SK-N-SH (cell line): Measurements from ENCODE around the gene FOXK1. TPM values are rescaled to one million over a fixed set of nuclear protein-coding genes. Genes with fewer than 3 reads are reported as not detected.

Experiments used
- CTCF ChIA-PET: fragments of 300-600, 350-600 bp; formaldehyde crosslinking; extraction: SDS; loops from one replicate; lab custom pipeline; 2021; lab: Yijun Ruan, JAX
- POLR2A ChIA-PET: fragments of 350-600 bp; sonication (Branson Sonifier 250); formaldehyde crosslinking; extraction: SDS; loops from one replicate; lab custom pipeline; 2020; ENCODE audit warnings: antibody characterized with exemption, inconsistent platforms; lab: Yijun Ruan, JAX
- DNase-seq: peaks from one replicate; pipeline ENCODE4 v3.0.0; 2012
- H2AFZ ChIP-seq: fragments of 200-600 bp; sonication (generic); 2 replicates; pipeline ENCODE4 v1.8.1; 2016; ENCODE audit warnings: antibody characterized with exemption, mild to moderate bottlenecking, low read depth
- H3F3A ChIP-seq: fragments of 200-600 bp; sonication (generic); replicated peaks from 2 replicates; pipeline ENCODE3; 2016; ENCODE audit warnings: antibody characterized with exemption, mild to moderate bottlenecking; ENCODE audit not compliant: insufficient read depth
- H3K27ac ChIP-seq, 2 experiments: fragments of 200-500 bp in 1 of 2; fragments of 200-600 bp in 1 of 2; sonication (Bioruptor generic) in 1 of 2; sonication (generic), shearing (Covaris generic) in 1 of 2; 2 replicates each; pipeline versions ENCODE4 v1.5.1 to v1.6.1; 2014 to 2016; ENCODE audit warnings: low read depth in 2 of 2, inconsistent platforms in 1 of 2, low read length in 1 of 2, mild to moderate bottlenecking in 1 of 2, mixed read lengths in 1 of 2
- H3K27me3 ChIP-seq: fragments of 200-600 bp; sonication (generic), shearing (Covaris generic); 2 replicates; pipeline ENCODE4 v1.6.1; 2016; ENCODE audit warnings: mixed run types; ENCODE audit not compliant: insufficient read depth
- H3K36me3 ChIP-seq, 2 experiments: fragments of 200-500 bp in 1 of 2; fragments of 200-600 bp in 1 of 2; sonication (Bioruptor generic) in 1 of 2; sonication (generic) in 1 of 2; replicated peaks in 1 of 2; 2 replicates each; pipeline versions ENCODE3 to v1.5.1; 2014 to 2016; ENCODE audit warnings: low read length in 1 of 2, mild to moderate bottlenecking in 1 of 2; ENCODE audit not compliant: insufficient read depth in 2 of 2, control insufficient read depth in 1 of 2
- H3K4me1 ChIP-seq, 2 experiments: fragments of 200-500 bp in 1 of 2; fragments of 200-600 bp in 1 of 2; sonication (Bioruptor generic) in 1 of 2; sonication (generic), shearing (Covaris generic) in 1 of 2; 2 replicates each; pipeline versions ENCODE4 v1.5.1 to v1.6.1; 2014 to 2016; ENCODE audit warnings: low read depth in 1 of 2, low read length in 1 of 2, mixed run types in 1 of 2; ENCODE audit not compliant: insufficient read depth in 2 of 2, control insufficient read depth in 1 of 2
- H3K4me2 ChIP-seq: fragments of 200-600 bp; sonication (generic), shearing (Covaris generic); 2 replicates; pipeline ENCODE4 v1.6.1; 2017; ENCODE audit warnings: mixed run types
- H3K4me3 ChIP-seq, 2 experiments: fragments of 200-500 bp in 1 of 2; fragments of 200-600 bp in 1 of 2; sonication (Bioruptor generic) in 1 of 2; sonication (generic), shearing (Covaris generic) in 1 of 2; 2 replicates each; pipeline versions ENCODE4 v1.5.1 to v1.8.1; 2014 to 2016; ENCODE audit warnings: low read depth in 2 of 2, inconsistent platforms in 1 of 2, low read length in 1 of 2, mild to moderate bottlenecking in 1 of 2, mixed read lengths in 1 of 2, moderate library complexity in 1 of 2
- H3K79me2 ChIP-seq: fragments of 200-600 bp; sonication (generic); 2 replicates; pipeline ENCODE4 v1.8.1; 2017; ENCODE audit warnings: mild to moderate bottlenecking; ENCODE audit not compliant: insufficient read depth
- H3K9ac ChIP-seq: fragments of 200-600 bp; sonication (generic); 2 replicates; pipeline ENCODE4 v1.6.1; 2017; ENCODE audit warnings: mixed run types
- H3K9me2 ChIP-seq: fragments of 200-600 bp; sonication (generic); 2 replicates; pipeline ENCODE4 v1.6.1; 2017; ENCODE audit warnings: mixed run types
- H3K9me3 ChIP-seq: fragments of 200-600 bp; sonication (generic); 2 replicates; pipeline ENCODE4 v1.6.1; 2017; ENCODE audit warnings: mixed run types, mild to moderate bottlenecking, moderate library complexity
- H4K20me1 ChIP-seq: fragments of 200-600 bp; sonication (generic); 2 replicates; pipeline ENCODE4 v1.6.1; 2017; ENCODE audit warnings: mild to moderate bottlenecking, mixed run types; ENCODE audit not compliant: insufficient read depth
- CHD2 ChIP-seq: fragments of 150-350 bp; IDR thresholded peaks from 2 replicates; pipeline ENCODE4 v1.6.1; 2018; ENCODE audit warnings: low read length; ENCODE audit not compliant: partially characterized antibody
- CTCF ChIP-seq: fragments of 200-600 bp; sonication (generic); IDR thresholded peaks from 2 replicates; pipeline ENCODE4 v1.6.1; 2017; ENCODE audit warnings: antibody characterized with exemption, mild to moderate bottlenecking, moderate library complexity
- ELF1 ChIP-seq: IDR thresholded peaks from 2 replicates; pipeline ENCODE4 v1.4.0; 2012
- EP300 ChIP-seq, 2 experiments: IDR thresholded peaks; 2 replicates each; pipeline versions ENCODE4 v1.4.0 to v1.6.1; 2012; ENCODE audit warnings: borderline replicate concordance in 1 of 2, low read depth in 1 of 2, low read length in 1 of 2
- EZH2phosphoT487 ChIP-seq: fragments of 200-600 bp; sonication (generic); IDR thresholded peaks from 2 replicates; pipeline ENCODE4 v1.6.1; 2017; ENCODE audit warnings: low read depth, mixed run types, mild to moderate bottlenecking, antibody characterized with exemption, moderate library complexity, borderline replicate concordance
- FOSL2 ChIP-seq: IDR thresholded peaks from 2 replicates; pipeline ENCODE4 v1.4.0; 2012; ENCODE audit warnings: low read depth, mild to moderate bottlenecking, moderate library complexity, borderline replicate concordance
- FOXM1 ChIP-seq: IDR thresholded peaks from 2 replicates; pipeline ENCODE4 v1.4.0; 2012; ENCODE audit warnings: low read depth, mild to moderate bottlenecking
- IRF3 ChIP-seq: fragments of 150-350 bp; IDR thresholded peaks from 2 replicates; pipeline ENCODE4 v1.6.1; 2016; ENCODE audit warnings: mild to moderate bottlenecking, low read depth, low read length
- JUND ChIP-seq: IDR thresholded peaks from 2 replicates; pipeline ENCODE4 v1.4.0; 2012
- MEF2A ChIP-seq: IDR thresholded peaks from 2 replicates; pipeline ENCODE4 v1.4.0; 2012; ENCODE audit warnings: low read depth, borderline replicate concordance
- NFIC ChIP-seq: IDR thresholded peaks from 2 replicates; pipeline ENCODE4 v1.4.0; 2012; ENCODE audit warnings: borderline replicate concordance
- NRF1 ChIP-seq: IDR thresholded peaks from 2 replicates; pipeline ENCODE4 v1.6.1; 2012; ENCODE audit warnings: low read depth, mild to moderate bottlenecking, low read length
- PBX3 ChIP-seq: IDR thresholded peaks from 2 replicates; pipeline ENCODE4; 2012
- POLR2AphosphoS5 ChIP-seq: IDR thresholded peaks from 2 replicates; pipeline ENCODE4 v1.6.1; 2012; ENCODE audit warnings: low read depth, low read length
- RAD21 ChIP-seq: IDR thresholded peaks from 2 replicates; pipeline ENCODE4 v1.6.1; 2012; ENCODE audit warnings: mild to moderate bottlenecking, low read length
- RCOR1 ChIP-seq: fragments of 150-350 bp; IDR thresholded peaks from 2 replicates; pipeline ENCODE4 v1.6.1; 2017; ENCODE audit warnings: antibody characterized with exemption, low read length
- RXRA ChIP-seq: IDR thresholded peaks from 2 replicates; pipeline ENCODE4 v1.4.0; 2012; ENCODE audit warnings: low read depth, mild to moderate bottlenecking, borderline replicate concordance
- TCF12 ChIP-seq: IDR thresholded peaks from 2 replicates; pipeline ENCODE4 v1.4.0; 2012
- USF1 ChIP-seq: IDR thresholded peaks from 2 replicates; pipeline ENCODE4 v1.4.0; 2012; ENCODE audit warnings: low read depth, borderline replicate concordance
- USF2 ChIP-seq: fragments of 150-350 bp; IDR thresholded peaks from 2 replicates; pipeline ENCODE4 v1.6.1; 2017; ENCODE audit warnings: antibody characterized with exemption, low read length, low read depth, borderline replicate concordance
- WGBS: methylation state at CpG from one replicate; pipeline ENCODE4 v1.1.6; 2017; ENCODE audit warnings: low lambda C conversion rate; 5-methylcytosine and 5-hydroxymethylcytosine counted together
- polyA plus RNA-seq, 3 experiments: library from polyadenylated mRNA; depleted of rRNA; stranded (reverse); fragments of >200 nt; gene quantifications; 2 replicates each; pipeline ENCODE4 v1.2.3, GENCODE V29; 2012

The FOXK1 gene
- polyA plus RNA-seq, 1 of the 3 experiments (the other 2 are of a cell fraction), result 4.7 TPM

- no peaks in the 10 kb centered on the region for H3K79me2 ChIP-seq
- ChIA-PET CTCF (interaction anchor here (1.1 to 6.6 kb wide), 4 partner anchors 9 to 64 kb away, joined by 3 to 38 read pairs (median 6); partner anchors contain the start of gene RADIL), POLR2A (no interaction called here)
- peak; percentile 41 for DNase-seq
- H3K36me3 ChIP-seq, result no peaks in the 10 kb centered on the region
- H3K27ac ChIP-seq, result no peak overlapping the region
- no peaks in the 10 kb centered on the region for H3K9me3 ChIP-seq
- no peaks in the 10 kb centered on the region; a peak in 1 of 4 replicates for H3K4me1 ChIP-seq
- no peak for TF ChIP-seq PBX3
- no peak for TF ChIP-seq POLR2AphosphoS5
- TF ChIP-seq MEF2A, result no peak
- no peak for TF ChIP-seq TCF12
- no peak for TF ChIP-seq RXRA
- TF ChIP-seq CHD2, result no peak
- TF ChIP-seq EP300 (IDR thresholded peaks at IDR 0.05; ENCODE audit: borderline replicate concordance in 1 of 2, low read depth in 1 of 2, low read length in 1 of 2), result no peak
- no peak for TF ChIP-seq USF1
- H2AFZ ChIP-seq, result no peak overlapping the region
- no peak overlapping the region for H3K9ac ChIP-seq
- no peaks in the 10 kb centered on the region for H3F3A ChIP-seq
- H3K4me2 ChIP-seq, result no peak overlapping the region
- 93% methylated on average over 26 of the region's 39 CpGs for WGBS
- H3K4me3 ChIP-seq, result no peak overlapping the region
- no peaks in the 10 kb centered on the region for H3K27me3 ChIP-seq
- no peaks in the 10 kb centered on the region for H3K9me2 ChIP-seq
- no peaks in the 10 kb centered on the region for H4K20me1 ChIP-seq
These were observed 137.7 kb downstream of the FOXK1 start for GRCh38 chr7:4819560-4820404.

GRCh38 chr7:4820405-4820966 lies 138.4 kb downstream of the FOXK1 start:
- Histone ChIP-seq H3K9me3 (no peaks in the 10 kb centered on the region), H3K4me2 (no peak overlapping the region), H3K79me2 (no peaks in the 10 kb centered on the region), H3K4me3 (no peak overlapping the region), H3K4me1 (no peaks in the 10 kb centered on the region; a peak in 1 of 4 replicates), H3K9me2 (no peaks in the 10 kb centered on the region), H2AFZ (no peak overlapping the region), H3F3A (no peaks in the 10 kb centered on the region), H3K9ac (no peak overlapping the region), H3K27ac (no peak overlapping the region), H4K20me1 (no peaks in the 10 kb centered on the region), H3K36me3 (no peaks in the 10 kb centered on the region), H3K27me3 (no peaks in the 10 kb centered on the region)
- ChIA-PET POLR2A (no interaction called here), CTCF (interaction anchor here (1.1 to 1.7 kb wide), 3 partner anchors 10 to 63 kb away, joined by 3 to 8 read pairs (median 4); partner anchors contain the start of gene RADIL)
- WGBS, result 88% methylated on average over 19 of the region's 19 CpGs
- DNase-seq, result peak; percentile 47
- TF ChIP-seq NFIC (no peak), FOXM1 (no peak), JUND (no peak), NRF1 (no peak), ELF1 (no peak), MEF2A (no peak), EZH2phosphoT487 (no peak), FOSL2 (no peak), PBX3 (no peak), CTCF (no peak), USF2 (no peak), RAD21 (no peak), IRF3 (no peak), TCF12 (no peak), RCOR1 (no peak)
